ENCODE data around the gene VPS45. TPM values are rescaled to one million over a fixed set of nuclear protein-coding genes. Genes with fewer than 3 reads are reported as not detected.

Gene VPS45
- total and polyA plus RNA-seq, 2 of the 8 experiments (the other 6 are each of a cell fraction or from before 2014, with no cell fraction given) = 19.1 to 27.6 TPM

DNA sequence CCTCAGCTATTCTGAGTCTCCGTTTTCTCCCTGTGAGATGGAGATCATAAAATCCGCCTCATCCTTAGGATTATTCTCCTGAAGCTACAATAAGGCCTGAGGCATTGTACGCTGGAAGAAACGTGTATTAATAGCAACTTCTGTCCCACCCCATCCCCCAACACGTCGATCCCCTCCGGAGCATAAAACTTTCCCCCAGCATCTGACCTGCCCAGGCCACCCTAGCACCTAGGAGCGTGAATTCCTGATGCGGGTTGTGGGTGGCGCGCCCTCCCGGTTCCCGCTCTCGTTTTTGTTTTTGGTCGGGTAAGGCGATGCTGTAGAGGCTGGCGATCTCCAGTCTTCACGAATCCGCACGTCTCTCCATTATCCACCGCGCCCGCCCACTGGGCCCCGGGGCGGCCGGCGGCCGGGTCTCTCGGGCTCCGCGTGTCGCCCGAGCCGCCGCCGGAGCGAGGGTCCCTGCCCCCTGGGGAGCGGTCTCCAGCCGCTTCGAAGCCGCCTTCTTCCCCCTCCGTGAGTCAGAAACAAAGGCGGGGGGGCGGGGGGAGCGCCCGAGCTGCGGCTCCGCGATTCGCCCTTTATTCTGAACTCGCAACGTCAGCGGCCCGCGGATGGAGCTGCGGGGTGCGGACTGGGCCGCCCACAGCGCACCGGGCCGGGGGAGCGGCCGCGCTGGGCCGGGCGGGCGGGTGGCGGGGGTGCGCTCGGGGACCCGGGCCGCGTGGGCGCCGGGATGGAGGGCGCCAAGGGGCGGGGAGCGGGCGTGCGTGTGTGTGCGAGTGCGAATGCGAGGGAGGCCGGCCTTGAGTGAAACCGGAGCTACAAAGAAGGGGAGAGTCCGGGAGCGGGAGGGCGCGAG, 81.9 kb downstream of the VPS45 start, which contains the start of gene PLEKHO1 (continued):
- TF ChIP-seq, protein P1, sequence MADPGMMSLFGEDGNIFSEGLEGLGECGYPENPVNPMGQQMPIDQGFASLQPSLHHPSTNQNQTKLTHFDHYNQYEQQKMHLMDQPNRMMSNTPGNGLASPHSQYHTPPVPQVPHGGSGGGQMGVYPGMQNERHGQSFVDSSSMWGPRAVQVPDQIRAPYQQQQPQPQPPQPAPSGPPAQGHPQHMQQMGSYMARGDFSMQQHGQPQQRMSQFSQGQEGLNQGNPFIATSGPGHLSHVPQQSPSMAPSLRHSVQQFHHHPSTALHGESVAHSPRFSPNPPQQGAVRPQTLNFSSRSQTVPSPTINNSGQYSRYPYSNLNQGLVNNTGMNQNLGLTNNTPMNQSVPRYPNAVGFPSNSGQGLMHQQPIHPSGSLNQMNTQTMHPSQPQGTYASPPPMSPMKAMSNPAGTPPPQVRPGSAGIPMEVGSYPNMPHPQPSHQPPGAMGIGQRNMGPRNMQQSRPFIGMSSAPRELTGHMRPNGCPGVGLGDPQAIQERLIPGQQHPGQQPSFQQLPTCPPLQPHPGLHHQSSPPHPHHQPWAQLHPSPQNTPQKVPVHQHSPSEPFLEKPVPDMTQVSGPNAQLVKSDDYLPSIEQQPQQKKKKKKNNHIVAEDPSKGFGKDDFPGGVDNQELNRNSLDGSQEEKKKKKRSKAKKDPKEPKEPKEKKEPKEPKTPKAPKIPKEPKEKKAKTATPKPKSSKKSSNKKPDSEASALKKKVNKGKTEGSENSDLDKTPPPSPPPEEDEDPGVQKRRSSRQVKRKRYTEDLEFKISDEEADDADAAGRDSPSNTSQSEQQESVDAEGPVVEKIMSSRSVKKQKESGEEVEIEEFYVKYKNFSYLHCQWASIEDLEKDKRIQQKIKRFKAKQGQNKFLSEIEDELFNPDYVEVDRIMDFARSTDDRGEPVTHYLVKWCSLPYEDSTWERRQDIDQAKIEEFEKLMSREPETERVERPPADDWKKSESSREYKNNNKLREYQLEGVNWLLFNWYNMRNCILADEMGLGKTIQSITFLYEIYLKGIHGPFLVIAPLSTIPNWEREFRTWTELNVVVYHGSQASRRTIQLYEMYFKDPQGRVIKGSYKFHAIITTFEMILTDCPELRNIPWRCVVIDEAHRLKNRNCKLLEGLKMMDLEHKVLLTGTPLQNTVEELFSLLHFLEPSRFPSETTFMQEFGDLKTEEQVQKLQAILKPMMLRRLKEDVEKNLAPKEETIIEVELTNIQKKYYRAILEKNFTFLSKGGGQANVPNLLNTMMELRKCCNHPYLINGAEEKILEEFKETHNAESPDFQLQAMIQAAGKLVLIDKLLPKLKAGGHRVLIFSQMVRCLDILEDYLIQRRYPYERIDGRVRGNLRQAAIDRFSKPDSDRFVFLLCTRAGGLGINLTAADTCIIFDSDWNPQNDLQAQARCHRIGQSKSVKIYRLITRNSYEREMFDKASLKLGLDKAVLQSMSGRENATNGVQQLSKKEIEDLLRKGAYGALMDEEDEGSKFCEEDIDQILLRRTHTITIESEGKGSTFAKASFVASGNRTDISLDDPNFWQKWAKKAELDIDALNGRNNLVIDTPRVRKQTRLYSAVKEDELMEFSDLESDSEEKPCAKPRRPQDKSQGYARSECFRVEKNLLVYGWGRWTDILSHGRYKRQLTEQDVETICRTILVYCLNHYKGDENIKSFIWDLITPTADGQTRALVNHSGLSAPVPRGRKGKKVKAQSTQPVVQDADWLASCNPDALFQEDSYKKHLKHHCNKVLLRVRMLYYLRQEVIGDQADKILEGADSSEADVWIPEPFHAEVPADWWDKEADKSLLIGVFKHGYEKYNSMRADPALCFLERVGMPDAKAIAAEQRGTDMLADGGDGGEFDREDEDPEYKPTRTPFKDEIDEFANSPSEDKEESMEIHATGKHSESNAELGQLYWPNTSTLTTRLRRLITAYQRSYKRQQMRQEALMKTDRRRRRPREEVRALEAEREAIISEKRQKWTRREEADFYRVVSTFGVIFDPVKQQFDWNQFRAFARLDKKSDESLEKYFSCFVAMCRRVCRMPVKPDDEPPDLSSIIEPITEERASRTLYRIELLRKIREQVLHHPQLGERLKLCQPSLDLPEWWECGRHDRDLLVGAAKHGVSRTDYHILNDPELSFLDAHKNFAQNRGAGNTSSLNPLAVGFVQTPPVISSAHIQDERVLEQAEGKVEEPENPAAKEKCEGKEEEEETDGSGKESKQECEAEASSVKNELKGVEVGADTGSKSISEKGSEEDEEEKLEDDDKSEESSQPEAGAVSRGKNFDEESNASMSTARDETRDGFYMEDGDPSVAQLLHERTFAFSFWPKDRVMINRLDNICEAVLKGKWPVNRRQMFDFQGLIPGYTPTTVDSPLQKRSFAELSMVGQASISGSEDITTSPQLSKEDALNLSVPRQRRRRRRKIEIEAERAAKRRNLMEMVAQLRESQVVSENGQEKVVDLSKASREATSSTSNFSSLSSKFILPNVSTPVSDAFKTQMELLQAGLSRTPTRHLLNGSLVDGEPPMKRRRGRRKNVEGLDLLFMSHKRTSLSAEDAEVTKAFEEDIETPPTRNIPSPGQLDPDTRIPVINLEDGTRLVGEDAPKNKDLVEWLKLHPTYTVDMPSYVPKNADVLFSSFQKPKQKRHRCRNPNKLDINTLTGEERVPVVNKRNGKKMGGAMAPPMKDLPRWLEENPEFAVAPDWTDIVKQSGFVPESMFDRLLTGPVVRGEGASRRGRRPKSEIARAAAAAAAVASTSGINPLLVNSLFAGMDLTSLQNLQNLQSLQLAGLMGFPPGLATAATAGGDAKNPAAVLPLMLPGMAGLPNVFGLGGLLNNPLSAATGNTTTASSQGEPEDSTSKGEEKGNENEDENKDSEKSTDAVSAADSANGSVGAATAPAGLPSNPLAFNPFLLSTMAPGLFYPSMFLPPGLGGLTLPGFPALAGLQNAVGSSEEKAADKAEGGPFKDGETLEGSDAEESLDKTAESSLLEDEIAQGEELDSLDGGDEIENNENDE (IDR thresholded peaks at IDR 0.05; ENCODE audit: insufficient replicate concordance, low read length) = no peak
- TF ChIP-seq YY1 (IDR thresholded peaks at IDR 0.05; ENCODE audit: low read depth, low read length) (no peak), SIN3A (conservative IDR thresholded peaks at IDR 0.05 in 1 of 2, IDR thresholded peaks at IDR 0.05 in 1 of 2; ENCODE audit: low read depth in 1 of 2, low read length in 2 of 2) (no peak; a peak in 1 of 4 replicates), ZNF274 (IDR thresholded peaks at IDR 0.05; ENCODE audit: borderline replicate concordance, extremely low read depth, low read length) (no peak), CBX5 (IDR thresholded peaks at IDR 0.05; ENCODE audit: low read depth, low read length) (no peak), RBBP5 (IDR thresholded peaks at IDR 0.05; ENCODE audit: borderline replicate concordance, low read depth, low read length) (peak; percentile 54; the same call in 1 of the 2 replicates), KDM4A (IDR thresholded peaks at IDR 0.05; ENCODE audit: low read depth, low read length, severe bottlenecking) (peak; percentile 26), GTF2F1 (IDR thresholded peaks at IDR 0.05; ENCODE audit: borderline replicate concordance, low read depth, low read length) (no peak), SP4 (IDR thresholded peaks at IDR 0.05; ENCODE audit: low read length) (no peak), BACH1 (IDR thresholded peaks at IDR 0.05; ENCODE audit: low read length) (no peak)

All from H1 (cell line).